Peyer's patch (tissue), 4 donors: ENCODE measurements around the gene POLA1.

ENCODE experiments used
- CTCF ChIP-seq, 6 experiments: fragments of 450-650 bp in 4 of 6; fragments of 200-600 bp in 2 of 6; sonication (generic) in 1 of 6; IDR thresholded peaks; one replicate each; pipeline ENCODE4 v1.5.1; 2017 to 2019; ENCODE audit warnings: antibody characterized with exemption in 6 of 6, mild to moderate bottlenecking in 3 of 6, moderate library complexity in 1 of 6
- POLR2A ChIP-seq, 2 donors: fragments of 450-650 bp; IDR thresholded peaks; one replicate each; pipeline ENCODE4 v1.5.1; 2017; ENCODE audit warnings: antibody characterized with exemption in 2 of 2, mild to moderate bottlenecking in 2 of 2, moderate library complexity in 2 of 2

GRCh38 chrX:25026576-25026975, 332.9 kb downstream of the POLA1 start:
- no peak for TF ChIP-seq POLR2A (IDR thresholded peaks at IDR 0.05)
- no peak for TF ChIP-seq CTCF (IDR thresholded peaks at IDR 0.05)
